Esophagus mucosa (tissue), 1 donor: ENCODE results near the gene PEAK3. TPM values are rescaled to one million over a fixed set of nuclear protein-coding genes. Genes with fewer than 3 reads are reported as not detected.

Experiments
- ATAC-seq: fragments of 200-7000 bp; cut with Tn5 transposase; one replicate; pipeline ENCODE4 v1.9.1; 2020
- total RNA-seq: library from RNA; stranded (reverse); gene quantifications from one replicate; pipeline ENCODE4 v1.2.4, GENCODE V29; 2023
- donor health status: DM: yes; HTN: yes; CAD: no.

Gene PEAK3
- total RNA-seq, 1 donor from 2014 or later: 0.08 TPM

DNA sequence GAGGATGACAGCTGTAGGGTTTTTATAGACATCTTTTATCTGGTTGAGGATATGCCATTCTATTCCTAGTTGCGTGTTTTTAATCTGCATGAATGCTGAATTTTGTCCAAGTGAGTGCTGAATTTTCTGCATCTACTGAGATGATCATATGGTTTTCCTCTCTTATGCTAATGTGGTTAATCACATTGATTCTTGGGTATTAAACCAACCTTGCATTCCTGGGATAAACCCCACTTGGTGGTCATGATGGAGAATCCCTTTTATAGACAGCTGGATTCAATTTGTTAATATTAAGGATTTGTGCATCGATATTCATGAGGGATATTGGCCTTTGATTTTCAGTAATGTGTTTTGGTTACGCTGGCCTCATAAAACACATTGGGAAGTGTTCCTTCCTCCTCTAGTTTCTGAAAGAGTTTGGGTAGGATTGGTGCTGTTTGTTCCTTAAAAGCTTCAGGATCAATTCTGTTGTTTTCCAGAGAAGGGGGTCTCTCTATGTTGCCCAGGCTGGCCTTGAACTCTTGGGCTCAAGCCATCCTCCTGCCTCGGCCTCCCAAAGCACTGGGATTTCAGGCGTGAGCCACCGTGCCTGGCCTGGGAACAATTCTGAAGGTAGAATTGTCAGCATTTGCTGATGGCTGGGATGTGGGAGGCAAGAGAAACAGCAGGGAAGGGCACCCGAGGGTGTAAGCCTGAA, 33.3 kb upstream of the PEAK3 start:
- no peak for ATAC-seq

DNA sequence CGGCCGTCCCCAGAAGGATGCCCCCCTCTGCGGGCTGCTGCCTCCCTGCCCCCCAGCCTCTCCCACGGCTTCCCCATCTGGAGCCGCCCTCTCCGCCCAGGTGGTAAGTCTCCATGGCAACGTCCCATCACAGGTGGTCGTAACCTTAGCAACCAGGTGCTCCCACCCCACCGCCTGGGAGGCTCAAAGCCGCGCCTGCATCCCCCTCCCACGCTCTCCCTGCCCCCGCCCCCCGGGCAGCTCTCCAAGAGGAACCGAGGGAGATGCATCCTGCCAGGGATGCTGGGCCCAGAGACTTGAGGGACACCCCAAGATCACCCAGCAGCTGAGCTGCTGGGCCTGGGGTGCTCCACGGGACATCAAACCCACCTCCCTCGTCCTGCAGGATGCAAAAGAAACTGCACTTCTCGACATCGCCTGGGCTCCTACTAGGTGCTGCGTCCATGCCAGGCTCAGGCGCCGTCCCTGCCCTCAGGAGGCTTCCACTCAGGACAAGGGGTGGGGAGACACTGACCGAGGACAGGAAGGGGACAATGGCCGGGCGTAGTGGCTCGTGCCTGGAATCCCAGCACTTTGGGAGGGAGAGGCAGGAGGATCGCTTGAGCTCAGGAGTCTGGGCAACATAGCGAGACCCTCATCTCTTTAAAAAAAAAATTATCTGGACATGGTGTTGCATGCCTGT, 31.0 kb upstream of the PEAK3 start:
- ATAC-seq: no peak

DNA sequence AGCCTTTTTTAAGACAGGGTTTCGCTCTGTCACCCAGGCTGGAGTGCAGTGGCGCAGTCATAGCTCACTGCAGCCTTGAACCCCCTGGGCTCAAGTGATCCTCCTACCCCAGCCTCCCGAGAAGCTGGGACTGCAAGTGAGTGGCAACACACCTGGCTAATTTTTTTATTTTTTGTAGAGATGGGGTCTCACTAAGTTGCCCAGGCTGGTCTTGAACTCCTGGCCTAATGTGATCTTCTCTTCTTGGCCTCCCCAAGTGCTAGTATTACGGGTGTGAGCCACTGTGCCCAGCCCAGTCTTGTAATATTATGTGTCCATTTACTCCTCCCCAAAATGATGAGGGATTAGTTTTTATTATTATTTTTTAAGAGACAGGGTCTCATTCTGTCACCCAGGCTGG, 29.1 kb upstream of the PEAK3 start:
- no peak for ATAC-seq

DNA sequence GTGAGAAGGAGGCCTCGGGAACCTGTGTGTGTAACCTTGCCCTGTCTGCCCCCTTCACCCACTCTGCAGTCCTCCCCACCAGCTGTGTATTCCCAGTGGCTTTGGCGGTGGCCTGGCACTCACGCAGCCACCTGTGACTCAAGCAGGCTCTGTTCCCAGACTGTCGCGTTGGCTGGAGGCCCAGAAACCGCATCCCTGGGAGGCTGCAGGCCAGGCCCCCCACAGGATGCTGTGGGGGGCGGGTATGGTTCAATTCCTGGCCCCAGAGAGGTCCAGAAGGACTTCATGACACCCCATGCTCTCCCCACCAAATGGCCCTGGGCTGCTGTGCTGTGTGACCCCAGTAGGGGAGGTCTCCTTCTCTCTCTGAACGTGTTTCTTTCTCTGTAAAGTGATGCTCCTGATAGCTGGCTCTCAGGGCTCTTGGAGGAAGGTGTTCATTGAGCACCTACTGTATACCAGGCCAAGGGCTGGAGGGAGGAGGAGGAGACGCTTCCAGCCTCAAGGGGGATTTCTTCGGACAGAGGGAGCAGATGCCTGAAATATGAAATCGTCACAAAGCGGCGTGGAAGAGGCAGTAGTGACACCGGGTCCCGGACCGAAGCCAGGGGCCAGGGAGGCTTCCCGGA, 27.9 kb upstream of the PEAK3 start:
- no peak for ATAC-seq

DNA sequence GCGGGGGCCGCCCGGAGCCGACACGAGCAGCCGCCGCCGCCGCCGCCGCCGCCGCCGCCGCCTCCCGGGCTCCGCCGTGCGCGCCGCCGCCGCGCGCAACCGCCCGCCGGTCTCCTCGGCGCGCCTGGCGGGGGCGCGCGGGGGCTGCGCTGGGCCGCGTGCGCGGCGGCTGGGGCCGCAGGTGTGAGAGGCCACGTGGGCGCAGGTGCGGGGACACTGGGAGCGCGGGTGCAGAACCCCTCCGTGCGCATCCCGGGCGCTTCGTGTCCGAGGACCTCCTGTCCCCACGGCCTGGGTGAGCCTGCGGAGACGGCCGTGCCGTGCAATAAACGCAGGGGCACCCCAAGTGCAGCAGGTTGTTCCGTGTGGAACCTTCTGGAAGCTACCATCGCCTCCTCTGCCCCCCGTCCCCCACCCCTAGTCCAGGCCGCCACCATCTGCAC, 26.2 kb upstream of the PEAK3 start, which contains the start of gene LINGO3:
Gene LINGO3 (minus strand): TSS at position 41 of the 443 bp plus-strand sequence. CDS start 16,378 bp downstream, outside the sequence.
- ATAC-seq: no peak

DNA sequence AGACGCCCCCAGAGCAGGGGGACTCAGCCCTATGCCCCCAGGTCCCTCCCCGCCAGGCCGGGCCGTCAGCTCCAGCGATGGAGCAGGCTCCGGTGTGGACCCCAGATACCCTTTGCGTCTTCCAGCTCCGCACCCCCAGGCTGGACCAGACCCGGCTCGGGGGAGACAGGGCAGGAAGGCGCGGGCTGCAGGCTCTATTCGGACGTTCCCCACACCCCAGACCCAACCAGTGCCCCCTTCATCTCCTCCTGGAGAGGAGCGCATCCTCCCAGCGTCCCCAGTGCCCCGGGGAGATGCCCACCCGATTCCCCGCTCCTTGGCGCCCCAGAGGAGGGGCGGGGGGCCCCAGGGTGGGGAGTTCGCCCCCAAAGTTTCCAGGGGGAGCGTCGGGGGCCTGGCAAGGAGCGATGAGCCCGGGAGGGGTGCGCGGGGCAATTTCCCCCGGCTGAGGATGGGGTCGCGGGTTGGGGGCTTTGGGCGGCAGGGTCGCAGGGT, 25.6 kb upstream of the PEAK3 start:
- no peak for ATAC-seq

DNA sequence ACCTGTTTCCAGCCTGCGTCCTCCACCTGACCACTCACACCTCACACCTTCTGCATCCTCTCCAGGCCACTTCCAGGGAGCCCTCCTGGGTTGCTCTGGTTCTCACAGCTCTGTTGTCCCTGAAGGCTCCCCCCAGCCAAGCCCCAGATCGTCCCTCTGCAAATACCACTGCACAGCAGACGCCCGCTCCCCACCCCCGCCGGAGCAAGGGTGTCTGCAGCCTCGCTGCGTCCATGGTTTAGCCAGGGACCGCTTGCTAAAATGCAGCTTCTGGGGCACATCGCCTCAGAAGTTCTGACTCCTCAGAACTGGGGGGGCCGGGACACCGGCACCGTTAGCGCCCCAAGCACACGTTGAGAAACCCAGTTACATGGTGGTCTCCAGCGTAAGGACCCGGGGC, 25.0 kb upstream of the PEAK3 start:
- ATAC-seq: no peak

DNA sequence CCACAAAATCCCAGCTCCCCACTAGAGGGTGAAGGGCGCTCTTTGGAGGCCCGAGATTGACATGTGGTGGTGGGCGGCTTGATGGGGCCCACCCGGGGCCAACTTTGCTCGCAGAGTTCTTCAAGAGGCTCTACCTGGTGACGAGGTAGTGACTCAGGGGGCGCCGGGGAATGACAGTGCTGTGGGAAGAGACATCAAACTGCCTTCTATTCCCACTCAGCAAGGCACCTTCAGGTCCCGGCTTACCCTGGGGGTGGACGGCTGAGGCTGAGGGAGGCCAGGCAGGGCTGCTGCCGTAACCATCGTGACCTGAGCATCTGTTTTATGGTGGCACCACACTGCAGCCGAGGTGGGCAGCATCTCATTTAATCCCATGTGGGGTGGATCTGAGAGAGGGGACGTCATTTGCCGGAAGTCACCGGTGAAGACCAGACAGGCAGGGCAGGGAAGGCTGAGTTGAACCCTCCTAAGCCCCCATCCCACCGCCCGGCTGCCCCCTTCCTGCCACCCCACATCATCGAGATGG, 24.4 kb upstream of the PEAK3 start:
- no peak for ATAC-seq

DNA sequence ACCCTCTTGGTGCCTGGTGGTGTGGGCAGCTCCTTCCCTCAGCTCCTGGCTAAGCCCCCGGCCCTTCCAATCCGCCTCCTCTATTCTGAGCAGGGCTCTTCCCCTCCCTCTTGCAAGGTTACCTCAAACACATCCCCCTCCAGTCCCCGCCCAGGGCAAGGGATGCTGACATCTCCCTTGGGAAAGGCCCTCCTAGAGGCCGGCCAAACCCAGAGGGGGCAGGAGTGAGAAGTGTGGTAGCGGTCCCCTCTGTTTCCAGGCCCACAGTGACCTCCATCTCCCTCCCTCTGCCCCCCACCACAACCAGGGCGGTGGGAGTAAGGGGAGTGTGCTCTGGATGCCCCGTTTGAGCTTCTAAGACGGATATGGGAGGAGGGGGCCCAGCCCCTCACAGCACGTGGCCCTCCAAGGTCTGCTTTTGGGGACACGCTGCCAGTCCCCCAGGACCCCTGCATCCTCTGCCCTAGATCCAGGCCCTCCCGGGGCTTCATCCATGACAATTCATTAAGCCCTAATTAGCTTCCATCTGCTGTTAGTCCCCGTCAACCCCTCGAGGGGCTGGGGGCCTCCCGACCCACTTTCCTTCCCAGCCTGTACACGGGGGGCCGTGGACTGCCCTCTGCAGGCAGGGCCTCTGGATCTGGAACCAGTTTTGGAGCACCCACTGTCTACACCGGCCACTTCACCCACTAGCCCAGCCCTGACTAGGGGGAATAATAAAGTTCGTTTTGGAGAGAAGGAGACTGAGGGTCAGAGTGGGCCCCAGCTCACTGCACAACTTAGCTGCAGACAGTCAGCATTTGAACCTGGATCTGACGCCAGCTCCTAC, 23.7 kb upstream of the PEAK3 start:
- no peak for ATAC-seq

DNA sequence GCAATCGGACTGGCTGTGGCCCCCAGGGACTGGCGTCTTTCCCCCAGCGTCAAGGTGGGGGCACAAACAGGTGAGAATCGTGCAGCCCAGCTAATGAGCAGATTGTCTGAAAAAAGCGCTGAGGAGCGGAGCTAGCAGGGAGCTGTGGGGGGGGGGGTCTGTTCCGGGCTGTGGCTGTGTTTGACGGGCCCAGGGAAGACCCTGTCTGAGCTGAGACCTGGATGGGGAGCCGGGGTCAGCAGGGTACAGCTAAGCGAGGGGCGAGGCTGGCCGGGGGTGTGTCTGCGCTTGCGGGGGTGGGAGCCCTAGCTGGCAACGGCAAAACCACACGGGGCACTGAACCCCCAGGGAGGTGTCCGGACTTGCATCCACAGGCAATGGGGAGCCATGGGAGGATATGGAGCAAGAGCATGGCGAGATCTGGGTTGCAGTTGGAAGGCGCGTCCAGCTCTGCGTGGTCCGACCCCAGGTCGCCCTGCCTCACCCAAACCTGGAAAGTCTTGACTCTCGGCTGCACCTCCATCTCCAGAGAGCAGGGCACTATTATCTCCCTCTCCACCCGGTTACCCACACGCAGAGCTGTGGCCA, 21.3 kb upstream of the PEAK3 start:
- no peak for ATAC-seq

DNA sequence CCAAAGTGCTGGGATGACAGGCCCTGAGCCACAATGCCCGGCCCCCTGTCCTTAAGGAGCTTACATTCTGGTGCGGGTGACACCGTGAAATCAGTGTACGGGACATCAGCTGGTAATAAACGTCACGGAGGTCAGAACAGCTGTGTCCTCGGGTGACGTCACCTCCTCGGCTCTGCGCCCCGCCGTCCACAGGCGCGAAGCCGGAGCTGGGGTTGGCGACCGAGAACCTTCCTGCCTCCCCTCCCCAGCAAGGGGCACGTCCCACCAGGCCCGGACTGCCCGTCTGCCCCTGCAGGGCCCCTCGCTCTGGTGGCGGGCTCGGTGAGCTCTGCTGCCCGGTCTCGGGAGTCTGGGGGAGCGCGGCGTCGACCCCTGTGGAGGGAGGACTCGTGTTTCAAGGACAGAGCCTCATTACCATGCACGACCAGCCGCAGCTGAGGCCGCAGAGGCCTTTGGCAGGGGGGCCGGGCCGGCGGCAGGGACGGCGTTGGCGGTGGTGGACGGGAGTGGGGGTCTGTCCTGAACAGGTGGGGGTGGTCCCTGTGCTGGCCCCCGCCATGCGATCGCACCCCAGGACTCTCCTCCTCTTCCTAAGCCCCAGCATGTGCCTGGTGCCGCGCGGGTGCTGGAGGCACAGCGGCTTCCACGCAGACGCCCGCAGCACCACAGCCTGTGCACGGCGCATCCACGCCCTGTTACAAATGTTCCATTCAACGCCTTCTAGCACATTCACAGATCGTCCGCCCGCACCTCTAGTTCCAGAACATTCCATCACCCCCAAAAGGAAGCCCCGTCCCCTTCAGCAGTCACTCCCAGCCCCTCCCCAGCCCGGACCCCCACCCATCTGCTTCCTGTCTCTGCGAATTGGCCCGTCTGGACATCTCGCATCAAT, 20.6 kb upstream of the PEAK3 start:
- ATAC-seq: peak; percentile 38

DNA sequence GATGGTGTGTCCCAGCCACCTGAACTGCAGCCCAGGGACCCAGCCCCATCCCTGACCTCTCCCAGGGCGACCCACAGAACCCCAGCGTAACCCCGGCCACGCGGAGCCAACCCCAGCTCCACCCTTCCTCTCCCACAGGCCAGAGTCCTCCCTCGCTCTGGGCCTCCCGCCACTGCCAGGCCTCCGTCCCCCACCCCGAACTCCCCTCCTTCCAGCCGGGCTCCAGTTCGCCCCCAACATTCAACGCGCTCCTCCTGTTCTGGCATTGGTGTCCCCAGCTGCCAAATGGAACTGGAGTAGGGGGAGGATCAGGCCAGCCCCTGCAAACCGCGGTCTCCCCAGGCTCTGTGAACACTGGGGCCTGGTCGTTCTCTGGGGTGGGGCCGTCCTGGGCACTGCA, 18.6 kb upstream of the PEAK3 start:
- no peak for ATAC-seq

DNA sequence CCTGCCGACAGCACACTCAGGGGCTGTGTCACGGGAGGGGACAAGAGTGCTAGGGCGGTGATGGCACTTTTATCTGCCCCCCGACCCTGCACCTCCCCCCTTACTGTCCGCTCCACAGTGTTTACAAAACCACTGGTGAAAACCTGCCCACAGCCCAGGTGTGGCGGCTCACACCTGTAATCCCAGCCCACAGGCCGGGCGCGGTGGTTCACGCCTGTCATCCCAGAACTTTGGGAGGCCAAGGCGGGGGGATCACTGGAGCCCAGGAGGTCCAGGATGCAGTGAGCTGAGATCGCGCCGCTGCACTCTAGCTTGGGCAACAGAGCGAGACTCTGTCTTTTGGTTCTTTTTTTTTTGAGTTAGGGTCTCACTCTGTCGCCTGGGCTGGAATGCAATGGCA, 14.2 kb upstream of the PEAK3 start:
- ATAC-seq: no peak

DNA sequence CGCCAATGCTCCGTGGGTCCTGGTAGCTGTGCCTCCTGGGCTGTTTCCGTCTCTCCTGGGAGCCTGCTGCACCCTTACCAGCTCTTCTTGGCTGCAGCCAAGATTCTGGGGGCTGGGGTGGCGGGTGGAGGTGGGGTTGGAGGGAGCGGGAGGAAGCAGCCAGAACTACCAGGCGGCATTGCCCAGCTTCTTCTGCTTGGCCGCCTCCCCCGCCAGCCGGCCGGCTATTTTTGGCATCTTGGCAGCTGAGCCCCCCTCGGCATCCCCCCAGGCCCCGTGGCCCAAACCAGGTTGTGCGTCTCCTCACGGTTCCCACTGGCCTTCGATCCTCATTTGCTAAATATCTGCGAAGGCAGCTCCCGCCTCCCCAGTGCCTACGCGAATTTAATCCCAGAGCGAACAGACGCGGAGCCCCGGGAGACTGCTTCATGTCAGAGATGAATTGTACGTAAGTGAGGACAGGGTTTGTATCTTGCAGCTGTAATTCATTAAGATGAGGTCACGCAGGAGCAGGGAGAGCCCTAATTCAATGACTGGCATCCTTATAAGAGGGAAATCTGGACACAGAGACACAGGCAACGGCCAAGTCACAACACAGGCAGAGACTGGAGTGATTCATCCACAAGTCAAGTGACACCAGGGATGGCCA, 12.8 kb upstream of the PEAK3 start:
- peak; percentile 19 for ATAC-seq

DNA sequence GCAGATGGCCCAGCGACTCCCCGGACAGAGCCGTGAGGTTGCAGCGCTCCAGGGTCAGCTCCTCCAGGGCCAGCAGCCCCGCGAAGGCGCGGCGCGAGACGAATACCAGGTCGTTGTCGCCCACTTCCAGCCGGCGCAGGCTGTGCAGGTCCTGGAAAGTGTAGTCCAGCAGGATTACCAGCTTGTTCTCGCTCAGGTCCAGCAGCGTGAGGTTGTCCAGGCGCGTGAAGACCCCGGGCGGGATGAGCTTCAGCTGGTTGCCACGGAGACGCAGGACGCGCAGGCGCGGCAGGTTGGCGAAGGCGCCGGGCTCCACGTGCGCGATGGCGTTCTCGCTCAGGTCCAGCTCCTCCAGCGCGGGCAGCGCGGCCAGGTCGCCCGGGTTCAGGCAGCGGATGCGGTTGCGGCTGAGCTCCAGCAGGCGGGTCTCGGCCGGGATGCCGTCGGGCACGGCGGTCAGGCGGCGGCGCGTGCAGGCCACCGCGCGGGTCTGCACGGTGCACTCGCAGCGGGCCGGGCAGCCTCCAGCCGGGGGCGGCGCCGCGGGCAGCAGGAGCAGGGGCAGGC, 9.3 kb upstream of the PEAK3 start:
- no peak for ATAC-seq

DNA sequence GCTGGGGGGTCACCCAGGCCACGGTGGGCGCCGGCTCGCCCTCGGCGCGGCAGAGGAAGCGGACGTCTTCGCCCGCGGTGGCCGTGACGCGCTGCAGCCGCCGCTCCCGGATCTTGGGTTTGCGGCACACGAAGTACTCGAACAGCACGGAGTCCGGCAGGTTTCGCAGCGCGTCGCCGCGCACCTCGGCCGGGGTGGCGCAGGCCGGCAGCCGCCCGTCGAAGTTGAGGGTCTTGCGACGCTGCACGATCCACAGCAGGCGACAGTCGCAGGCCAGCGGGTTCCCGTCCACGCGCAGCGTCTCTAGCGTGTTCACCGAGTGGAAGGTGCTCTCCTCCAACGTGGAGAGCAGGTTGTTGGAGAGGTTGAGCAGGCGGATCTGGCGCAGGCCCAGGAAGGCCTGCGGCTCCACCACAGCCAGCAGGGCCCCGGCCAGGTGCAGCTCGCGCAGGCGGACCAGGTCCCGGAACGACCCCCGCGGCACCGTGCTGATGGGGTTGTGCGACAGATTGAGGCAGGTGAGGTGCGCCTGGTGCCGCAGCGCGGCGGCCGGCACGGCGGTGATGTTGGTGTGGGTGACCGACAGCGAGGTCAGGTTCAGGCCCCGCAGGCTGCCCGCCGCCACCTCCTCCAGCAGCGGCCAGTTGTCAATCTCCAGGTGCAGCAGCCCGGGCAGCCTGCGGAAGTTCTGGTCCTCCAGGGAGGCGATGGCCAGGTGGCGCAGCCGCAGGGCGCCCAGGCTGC, 8.6 kb upstream of the PEAK3 start:
- no peak for ATAC-seq

DNA sequence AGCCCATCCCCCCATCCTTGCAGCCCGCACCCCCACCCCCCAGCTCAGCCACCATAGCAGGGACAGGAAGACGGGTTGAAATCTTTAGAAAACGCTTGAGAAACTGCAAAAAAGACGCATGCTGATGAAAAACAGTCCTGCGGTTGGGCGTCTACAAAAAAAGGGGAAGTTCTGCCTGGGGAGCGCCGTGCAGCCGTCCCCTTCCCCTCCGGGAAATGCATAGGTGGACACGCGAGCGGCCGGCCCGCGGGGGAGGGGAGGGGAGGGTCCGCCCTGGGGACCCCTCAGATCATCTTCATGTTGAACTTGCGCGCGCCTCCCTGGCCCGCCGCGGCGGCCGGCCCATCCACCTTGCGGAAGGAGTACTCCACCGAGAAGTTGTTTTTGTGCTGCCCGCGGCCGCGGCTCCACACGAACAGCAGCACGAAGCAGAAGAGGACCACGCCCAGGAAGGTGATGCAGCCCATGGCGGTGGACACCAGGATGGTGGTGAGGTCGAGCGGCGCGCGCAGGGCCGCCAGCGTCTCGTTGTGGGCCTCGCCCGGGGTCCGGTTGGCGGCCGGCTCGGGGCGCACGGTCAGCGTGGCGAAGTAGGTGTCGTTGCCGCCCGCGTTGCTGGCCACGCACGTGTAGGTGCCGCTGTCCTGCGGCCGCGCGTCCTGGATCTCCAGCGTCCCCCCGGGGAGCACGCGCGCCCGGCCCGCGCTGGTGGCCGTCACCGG, 7.9 kb upstream of the PEAK3 start:
- ATAC-seq: peak; percentile 36
